Hematopoietic multipotent progenitor cell treated with erythropoietin and hydrocortisone succinate and interleukin-3 and kit ligand, for 15 days (in vitro differentiated cells): ENCODE results near the gene PALS2.

ENCODE experiments used
- DNase-seq: peaks from one replicate; pipeline ENCODE4 v3.0.0-alpha.2; 2015; ENCODE audit warnings: low spot score

The PALS2 gene

GRCh38 chr7:24572997-24573553, at the start of gene PALS2:
TSS of gene PALS2 (plus strand) at chr7:24573452. CDS start at chr7:24623668, 50,216 bp downstream.
- DNase-seq, result peak; percentile 51

GRCh38 chr7:24531255-24531654, 42.0 kb upstream of the PALS2 start:
- DNase-seq, result no peak

GRCh38 chr7:24536682-24537081, 36.6 kb upstream of the PALS2 start:
- DNase-seq, result no peak

GRCh38 chr7:24540956-24541355, 32.3 kb upstream of the PALS2 start:
- no peak for DNase-seq

- DNase-seq, result no peak
These were observed 28.0 kb upstream of the PALS2 start for GRCh38 chr7:24545215-24545614.

GRCh38 chr7:24548390-24548789, 24.9 kb upstream of the PALS2 start:
- DNase-seq, result no peak

- DNase-seq, result no peak
These were observed 23.3 kb upstream of the PALS2 start for GRCh38 chr7:24549991-24550390.

GRCh38 chr7:24555184-24555583, 18.1 kb upstream of the PALS2 start:
- DNase-seq, result no peak

GRCh38 chr7:24555719-24556118, 17.5 kb upstream of the PALS2 start:
- no peak for DNase-seq

GRCh38 chr7:24560772-24561171, 12.5 kb upstream of the PALS2 start:
- DNase-seq, result no peak

- DNase-seq, result no peak
These were observed 7.0 kb upstream of the PALS2 start for GRCh38 chr7:24566274-24566673.

- DNase-seq, result no peak
These were observed 2.3 kb upstream of the PALS2 start for GRCh38 chr7:24570983-24571382.

- no peak for DNase-seq
These were observed 1.2 kb upstream of the PALS2 start for GRCh38 chr7:24572016-24572392.

- no peak for DNase-seq
These were observed 757 bp upstream of the PALS2 start for GRCh38 chr7:24572393-24572996.

- DNase-seq, result no peak
These were observed 494 bp downstream of the PALS2 start for GRCh38 chr7:24573554-24574338.

GRCh38 chr7:24574386-24574785, 1.1 kb downstream of the PALS2 start:
- DNase-seq, result no peak

GRCh38 chr7:24574950-24575349, 1.7 kb downstream of the PALS2 start:
- no peak for DNase-seq

GRCh38 chr7:24576171-24577025, 3.1 kb downstream of the PALS2 start:
- DNase-seq, result peak; percentile 52

GRCh38 chr7:24578052-24578451, 4.8 kb downstream of the PALS2 start:
- DNase-seq, result no peak

- DNase-seq, result no peak
These were observed 7.2 kb downstream of the PALS2 start for GRCh38 chr7:24580283-24580946.

- DNase-seq, result no peak
These were observed 8.9 kb downstream of the PALS2 start for GRCh38 chr7:24582166-24582565.

GRCh38 chr7:24587853-24588252, 14.6 kb downstream of the PALS2 start:
- peak; percentile 36 for DNase-seq
